Dendritic cell treated with granulocyte-macrophage colony-stimulating factor and Interleukin-4, amounts not matched to agents 40 ng/mL and 50 ng/mL, for 4 days (primary cell): ENCODE measurements around the gene DDX11.
"Not testable (repeated sequence)": the region's sequence is repeated elsewhere in the genome, so short reads cannot be mapped to it uniquely, and the experiment has no call there.

ENCODE experiments used
- H3K27ac Mint-ChIP-seq: one replicate; pipeline ENCODE4 v1.8.0; 2022; ENCODE audit warnings: mild to moderate bottlenecking, mixed read lengths
- H3K27me3 Mint-ChIP-seq: one replicate; pipeline ENCODE4 v1.8.0; 2022; ENCODE audit warnings: mild to moderate bottlenecking, mixed read lengths
- H3K36me3 Mint-ChIP-seq: one replicate; pipeline ENCODE4 v1.8.0; 2022; ENCODE audit warnings: low read depth, mixed read lengths
- H3K4me1 Mint-ChIP-seq: one replicate; pipeline ENCODE4 v1.8.0; 2022; ENCODE audit warnings: low read depth, mixed read lengths
- H3K4me3 Mint-ChIP-seq: one replicate; pipeline ENCODE4 v1.8.0; 2022; ENCODE audit warnings: mild to moderate bottlenecking, moderate library complexity, mixed read lengths
- H3K9me3 Mint-ChIP-seq: one replicate; pipeline ENCODE4 v1.8.0; 2022; ENCODE audit warnings: mixed read lengths
- intact Hi-C: fragments of 100-400 bp; cut with micrococcal nuclease; formaldehyde crosslinking; loops from one replicate; pipeline ENCODE4 v1.15.0; 2022

DDX11 gene

GRCh38 chr12:31077998-31078397, 4.3 kb downstream of the DDX11 start:
- H3K9me3 Mint-ChIP-seq, H3K27ac Mint-ChIP-seq, H3K27me3 Mint-ChIP-seq, H3K4me3 Mint-ChIP-seq, intact Hi-C loops: not testable (repeated sequence)
- Mint-ChIP-seq H3K4me1 (peaks cover 25% of the 10 kb centered on the region), H3K36me3 (peaks cover 53% of the 10 kb centered on the region)

GRCh38 chr12:31079421-31079820, 5.8 kb downstream of the DDX11 start:
- Mint-ChIP-seq H3K4me1 (peaks cover 16% of the 10 kb centered on the region), H3K36me3 (peaks cover 58% of the 10 kb centered on the region)
- H3K27me3 Mint-ChIP-seq, H3K4me3 Mint-ChIP-seq, H3K9me3 Mint-ChIP-seq, H3K27ac Mint-ChIP-seq, intact Hi-C loops: not testable (repeated sequence)

GRCh38 chr12:31080221-31080620, 6.6 kb downstream of the DDX11 start:
- H3K4me1 Mint-ChIP-seq, result peaks cover 11% of the 10 kb centered on the region
- peaks cover 66% of the 10 kb centered on the region for H3K36me3 Mint-ChIP-seq
- intact Hi-C loops, H3K9me3 Mint-ChIP-seq, H3K27me3 Mint-ChIP-seq, H3K27ac Mint-ChIP-seq, H3K4me3 Mint-ChIP-seq: not testable (repeated sequence)

GRCh38 chr12:31081274-31081673, 7.6 kb downstream of the DDX11 start:
- H3K9me3 Mint-ChIP-seq, H3K4me1 Mint-ChIP-seq, H3K27ac Mint-ChIP-seq, H3K4me3 Mint-ChIP-seq, H3K27me3 Mint-ChIP-seq, intact Hi-C loops: not testable (repeated sequence)
- peaks cover 76% of the 10 kb centered on the region for H3K36me3 Mint-ChIP-seq

- H3K27ac Mint-ChIP-seq, H3K4me1 Mint-ChIP-seq, H3K27me3 Mint-ChIP-seq, intact Hi-C loops, H3K4me3 Mint-ChIP-seq, H3K9me3 Mint-ChIP-seq: not testable (repeated sequence)
- peaks cover 86% of the 10 kb centered on the region for H3K36me3 Mint-ChIP-seq
Observed at GRCh38 chr12:31084241-31084640, 10.6 kb downstream of the DDX11 start.

GRCh38 chr12:31086032-31086431, 12.4 kb downstream of the DDX11 start:
- H3K27ac Mint-ChIP-seq, H3K4me3 Mint-ChIP-seq, H3K9me3 Mint-ChIP-seq, intact Hi-C loops, H3K4me1 Mint-ChIP-seq, H3K27me3 Mint-ChIP-seq: not testable (repeated sequence)
- peaks cover 76% of the 10 kb centered on the region for H3K36me3 Mint-ChIP-seq

GRCh38 chr12:31087486-31087885, 13.8 kb downstream of the DDX11 start:
- intact Hi-C loops, H3K27me3 Mint-ChIP-seq, H3K27ac Mint-ChIP-seq, H3K4me3 Mint-ChIP-seq, H3K4me1 Mint-ChIP-seq, H3K9me3 Mint-ChIP-seq: not testable (repeated sequence)
- H3K36me3 Mint-ChIP-seq, result peaks cover 86% of the 10 kb centered on the region

GRCh38 chr12:31087956-31088355, 14.3 kb downstream of the DDX11 start:
- H3K4me1 Mint-ChIP-seq, H3K4me3 Mint-ChIP-seq, H3K27ac Mint-ChIP-seq, intact Hi-C loops, H3K27me3 Mint-ChIP-seq, H3K9me3 Mint-ChIP-seq: not testable (repeated sequence)
- H3K36me3 Mint-ChIP-seq, result peaks cover 89% of the 10 kb centered on the region

GRCh38 chr12:31089072-31089471, 15.4 kb downstream of the DDX11 start:
- Mint-ChIP-seq H3K27me3 (no peaks in the 10 kb centered on the region), H3K4me1 (no peaks in the 10 kb centered on the region), H3K4me3 (no peak overlapping the region), H3K36me3 (peaks cover 88% of the 10 kb centered on the region), H3K9me3 (no peaks in the 10 kb centered on the region), H3K27ac (no peak overlapping the region)
- intact Hi-C loops, result no loop called here

GRCh38 chr12:31091629-31092028, 18.0 kb downstream of the DDX11 start:
- intact Hi-C loops, H3K27me3 Mint-ChIP-seq, H3K27ac Mint-ChIP-seq, H3K4me3 Mint-ChIP-seq, H3K4me1 Mint-ChIP-seq, H3K9me3 Mint-ChIP-seq: not testable (repeated sequence)
- peaks cover 88% of the 10 kb centered on the region for H3K36me3 Mint-ChIP-seq

GRCh38 chr12:31092718-31093117, 19.1 kb downstream of the DDX11 start:
- intact Hi-C loops, H3K27me3 Mint-ChIP-seq, H3K27ac Mint-ChIP-seq, H3K4me3 Mint-ChIP-seq, H3K4me1 Mint-ChIP-seq, H3K9me3 Mint-ChIP-seq: not testable (repeated sequence)
- H3K36me3 Mint-ChIP-seq, result peaks cover 85% of the 10 kb centered on the region

- H3K9me3 Mint-ChIP-seq, H3K4me3 Mint-ChIP-seq, H3K27me3 Mint-ChIP-seq, H3K27ac Mint-ChIP-seq, H3K4me1 Mint-ChIP-seq, intact Hi-C loops: not testable (repeated sequence)
- H3K36me3 Mint-ChIP-seq, result peaks cover 83% of the 10 kb centered on the region
Observed at GRCh38 chr12:31095080-31095860, 21.6 kb downstream of the DDX11 start.

GRCh38 chr12:31096251-31097065, 22.8 kb downstream of the DDX11 start:
- H3K27ac Mint-ChIP-seq, H3K4me1 Mint-ChIP-seq, H3K9me3 Mint-ChIP-seq, H3K27me3 Mint-ChIP-seq, H3K4me3 Mint-ChIP-seq, intact Hi-C loops: not testable (repeated sequence)
- peaks cover 90% of the 10 kb centered on the region for H3K36me3 Mint-ChIP-seq

GRCh38 chr12:31097819-31098218, 24.2 kb downstream of the DDX11 start:
- H3K9me3 Mint-ChIP-seq, intact Hi-C loops, H3K4me3 Mint-ChIP-seq, H3K27ac Mint-ChIP-seq, H3K27me3 Mint-ChIP-seq, H3K4me1 Mint-ChIP-seq: not testable (repeated sequence)
- peaks cover 90% of the 10 kb centered on the region for H3K36me3 Mint-ChIP-seq
